HG03442 (cell line): Measurements from ENCODE around the gene PPP3R2.
A peak's percentile ranks its signal among the peaks of the same experiment; 100 is the strongest.
"Not testable (repeated sequence)": the region's sequence is repeated elsewhere in the genome, so short reads cannot be mapped to it uniquely, and the experiment has no call there.

Experiments used
- ATAC-seq: cut with Tn5 transposase; IDR thresholded peaks from one replicate; pipeline ENCODE4 v1.9.1; 2021; ENCODE audit warnings: mild to moderate bottlenecking, moderate library complexity; ENCODE audit not compliant: unreplicated experiment

Gene PPP3R2

GRCh38 chr9:101590074-101590473, 4.7 kb downstream of the PPP3R2 start:
- ATAC-seq = not testable (repeated sequence)

GRCh38 chr9:101587332-101588043, 7.3 kb downstream of the PPP3R2 start:
- ATAC-seq = no peak

GRCh38 chr9:101586651-101587050, 8.1 kb downstream of the PPP3R2 start:
- peak; percentile 90 for ATAC-seq

- no peak for ATAC-seq
These were observed 9.0 kb downstream of the PPP3R2 start for GRCh38 chr9:101585740-101586139.

GRCh38 chr9:101582553-101582952, 12.2 kb downstream of the PPP3R2 start:
- ATAC-seq = no peak

GRCh38 chr9:101579711-101580545, 14.8 kb downstream of the PPP3R2 start:
- no peak for ATAC-seq

GRCh38 chr9:101578378-101578777, 16.4 kb downstream of the PPP3R2 start:
- ATAC-seq = peak; percentile 78

GRCh38 chr9:101574731-101575333, 19.9 kb downstream of the PPP3R2 start:
- no peak for ATAC-seq

GRCh38 chr9:101572316-101572715, 22.5 kb downstream of the PPP3R2 start:
- no peak for ATAC-seq

GRCh38 chr9:101571114-101571513, 23.7 kb downstream of the PPP3R2 start:
- ATAC-seq = no peak

GRCh38 chr9:101569741-101570501, 24.8 kb downstream of the PPP3R2 start:
- ATAC-seq = no peak

GRCh38 chr9:101567725-101568350, 26.9 kb downstream of the PPP3R2 start:
- ATAC-seq = no peak

- ATAC-seq = peak; percentile 71
These were observed 27.7 kb downstream of the PPP3R2 start for GRCh38 chr9:101566904-101567724.

GRCh38 chr9:101564252-101564651, 30.5 kb downstream of the PPP3R2 start:
- no peak for ATAC-seq

- ATAC-seq = no peak
These were observed 31.8 kb downstream of the PPP3R2 start for GRCh38 chr9:101562966-101563365.

GRCh38 chr9:101561740-101562139, 33.0 kb downstream of the PPP3R2 start:
- no peak for ATAC-seq

GRCh38 chr9:101549472-101550098, 45.2 kb downstream of the PPP3R2 start:
- not testable (repeated sequence) for ATAC-seq

GRCh38 chr9:101543098-101543735, 51.6 kb downstream of the PPP3R2 start:
- no peak for ATAC-seq
